GM18873 (cell line): ENCODE data around the gene NCOA1.
"Not testable (repeated sequence)": the region's sequence is repeated elsewhere in the genome, so short reads cannot be mapped to it uniquely, and the experiment has no call there.

Experiments
- ATAC-seq: cut with Tn5 transposase; IDR thresholded peaks from one replicate; pipeline ENCODE4 v1.9.1; 2021; ENCODE audit warnings: mild to moderate bottlenecking, moderate library complexity, moderate number of reproducible peaks; ENCODE audit not compliant: unreplicated experiment, low FRiP score

Gene NCOA1

GRCh38 chr2:24531610-24532009 is 40.6 kb downstream of the NCOA1 start:
- ATAC-seq = not testable (repeated sequence)

GRCh38 chr2:24532057-24532456 is 41.0 kb downstream of the NCOA1 start:
- not testable (repeated sequence) for ATAC-seq

GRCh38 chr2:24533574-24533973 is 42.5 kb downstream of the NCOA1 start:
- ATAC-seq = not testable (repeated sequence)

GRCh38 chr2:24538720-24539119 is 47.7 kb downstream of the NCOA1 start:
- ATAC-seq = no peak

- no peak for ATAC-seq
Measured at GRCh38 chr2:24539258-24539657, 48.2 kb downstream of the NCOA1 start.

- ATAC-seq = no peak
Measured at GRCh38 chr2:24540011-24540477, 49.0 kb downstream of the NCOA1 start.

- ATAC-seq = no peak
Measured at GRCh38 chr2:24541621-24542020, 50.6 kb downstream of the NCOA1 start.

- ATAC-seq = no peak
Measured at GRCh38 chr2:24542269-24542872, 51.3 kb downstream of the NCOA1 start.

- ATAC-seq = no peak
Measured at GRCh38 chr2:24543252-24543651, 52.2 kb downstream of the NCOA1 start.

- no peak for ATAC-seq
Measured at GRCh38 chr2:24544456-24545115, 53.5 kb downstream of the NCOA1 start.

GRCh38 chr2:24546669-24547068 is 55.6 kb downstream of the NCOA1 start:
- no peak for ATAC-seq

GRCh38 chr2:24548058-24548457 is 57.0 kb downstream of the NCOA1 start:
- ATAC-seq = no peak

GRCh38 chr2:24550301-24550700 is 59.2 kb downstream of the NCOA1 start:
- ATAC-seq = not testable (repeated sequence)

- ATAC-seq = no peak
Measured at GRCh38 chr2:24551016-24551415, 60.0 kb downstream of the NCOA1 start.

- ATAC-seq = no peak
Measured at GRCh38 chr2:24552836-24553235, 61.8 kb downstream of the NCOA1 start.

- no peak for ATAC-seq
Measured at GRCh38 chr2:24558781-24559472, 67.9 kb downstream of the NCOA1 start.

GRCh38 chr2:24559473-24560113 is 68.5 kb downstream of the NCOA1 start:
- ATAC-seq = no peak

GRCh38 chr2:24565537-24565936 is 74.5 kb downstream of the NCOA1 start:
- ATAC-seq = no peak

- ATAC-seq = no peak
Measured at GRCh38 chr2:24566209-24566608, 75.2 kb downstream of the NCOA1 start.

GRCh38 chr2:24566630-24567029 is 75.6 kb downstream of the NCOA1 start:
- no peak for ATAC-seq

GRCh38 chr2:24568551-24568950 is 77.5 kb downstream of the NCOA1 start:
- no peak for ATAC-seq
